ENCODE measurements around the gene RGL4.

RGL4 gene

DNA sequence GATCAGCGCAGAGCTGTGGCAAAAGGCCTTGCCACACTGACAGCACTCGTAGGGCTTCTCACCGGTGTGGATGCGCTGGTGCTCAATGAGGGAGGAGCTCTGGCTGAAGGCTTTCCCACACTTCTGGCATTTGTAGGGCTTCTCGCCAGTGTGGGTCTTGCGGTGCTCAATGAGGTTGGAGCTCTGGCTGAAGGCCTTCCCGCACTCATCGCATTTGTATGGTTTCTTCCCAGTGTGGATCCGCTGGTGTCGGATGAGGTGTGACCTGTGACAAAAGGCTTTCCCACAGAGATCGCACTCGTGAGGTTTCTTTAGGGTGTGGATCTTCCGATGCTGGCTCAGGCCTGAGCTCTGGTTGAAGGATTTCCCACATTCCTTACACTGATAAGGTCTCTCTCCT, 53.2 kb downstream of the RGL4 start:
- no peak for DNase-seq

GRCh38 chr22:23744485-23744884, 53.7 kb downstream of the RGL4 start:
- DNase-seq = no peak

DNA sequence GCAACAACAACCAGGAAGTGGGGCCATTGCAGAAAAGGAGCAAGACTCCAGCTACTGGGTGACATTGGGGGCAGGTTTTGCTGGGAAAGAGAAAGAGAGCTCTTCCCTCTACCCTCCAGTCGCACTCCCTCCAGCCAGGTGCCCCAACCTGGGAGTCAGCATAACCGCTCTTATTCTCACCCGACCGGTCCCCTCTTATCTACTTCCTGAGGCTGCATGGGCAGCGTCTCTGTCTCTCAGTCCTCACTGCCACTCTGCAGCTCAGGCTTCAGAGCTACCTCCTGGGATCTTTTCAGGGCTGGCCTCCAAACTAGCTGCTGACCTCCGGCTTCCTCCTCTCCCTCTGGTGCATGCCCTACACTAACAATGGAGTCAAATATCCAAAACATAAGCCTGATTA, 55.0 kb downstream of the RGL4 start:
- DNase-seq = no peak

Data from stimulated activated CD4-positive, alpha-beta T cell treated with anti-CD3 and anti-CD28 coated beads, Interleukin-1b, Interleukin-23, amount 100 ng/mL, for 48 hours (primary cell).